Activated CD8-positive, alpha-beta T cell treated with anti-CD3 and anti-CD28 coated beads for 36 hours (primary cell): ENCODE measurements around the gene IGBP1. TPM values are rescaled to one million over a fixed set of nuclear protein-coding genes. Genes with fewer than 3 reads are reported as not detected.

ENCODE experiments used
- ATAC-seq: fragments of 200-7000 bp; cut with Tn5 transposase; one replicate; pipeline ENCODE4 v1.10.0; 2021; ENCODE audit warnings: mild to moderate bottlenecking, moderate library complexity
- CTCF ChIA-PET: fragments of 350-600 bp; sonication (Branson Sonifier 250); formaldehyde crosslinking; loops from one replicate; lab custom pipeline; 2021; ENCODE audit warnings: antibody characterized with exemption; lab: Charles Lee
- POLR2A ChIA-PET: fragments of 350-600 bp; sonication (Branson Sonifier 250); formaldehyde crosslinking; loops from one replicate; lab custom pipeline; 2021; ENCODE audit warnings: antibody characterized with exemption; lab: Charles Lee
- DNase-seq: peaks from one replicate; pipeline ENCODE4 v3.0.0-alpha.2; 2020
- H3K27ac Mint-ChIP-seq: one replicate; pipeline ENCODE4 v1.8.0; 2021; ENCODE audit warnings: mild to moderate bottlenecking, mixed read lengths
- H3K27me3 Mint-ChIP-seq: one replicate; pipeline ENCODE4 v1.8.0; 2021; ENCODE audit warnings: mixed read lengths
- H3K36me3 Mint-ChIP-seq: one replicate; pipeline ENCODE4 v1.8.0; 2021; ENCODE audit warnings: low read depth, mixed read lengths
- H3K4me1 Mint-ChIP-seq: one replicate; pipeline ENCODE4 v1.8.0; 2021; ENCODE audit warnings: low read depth, mixed read lengths
- H3K4me3 Mint-ChIP-seq: one replicate; pipeline ENCODE4 v1.8.0; 2021; ENCODE audit warnings: mild to moderate bottlenecking, moderate library complexity, mixed read lengths
- H3K9me3 Mint-ChIP-seq: one replicate; pipeline ENCODE4 v1.8.0; 2021; ENCODE audit warnings: mixed read lengths
- intact Hi-C: fragments of 100-400 bp; cut with micrococcal nuclease; formaldehyde crosslinking; loops from one replicate; pipeline ENCODE4 v1.10.0; 2022
- total RNA-seq, 2 experiments: library from RNA; stranded (reverse); gene quantifications; one replicate each; pipeline ENCODE4 v1.2.3, GENCODE V29; 2021
- TF ChIP-seq, protein P1 (sequence below): fragments of 200-600 bp; IDR thresholded peaks from one replicate; pipeline ENCODE4 v1.8.0; 2022; ENCODE audit warnings: antibody characterized with exemption, mild to moderate bottlenecking

Gene IGBP1
- total RNA-seq, 2 experiments from 2014 or later = 43.5 to 45.1 TPM

DNA sequence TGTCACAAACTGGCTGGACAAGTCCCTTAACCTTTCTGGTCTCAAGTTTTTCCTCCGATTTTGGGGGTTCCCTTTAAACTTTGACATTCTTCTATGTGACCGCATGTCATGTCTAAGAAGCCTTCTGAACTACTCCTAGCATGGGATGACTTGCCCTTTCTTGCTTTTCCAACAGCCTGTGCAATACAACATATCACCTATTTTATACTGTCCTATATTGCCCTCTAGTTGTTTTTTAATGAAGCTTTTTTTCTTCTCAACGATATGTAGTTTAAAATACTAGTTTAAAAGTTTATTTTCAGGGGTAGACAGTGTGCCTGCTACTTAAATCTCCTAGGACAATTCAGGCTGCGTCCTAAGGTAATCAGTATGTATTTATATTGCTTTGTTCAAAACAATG is 1.0 kb upstream of the IGBP1 start:
- Mint-ChIP-seq H3K9me3 (no peaks in the 10 kb centered on the region), H3K4me3 (peak overlapping the region; percentile 38), H3K4me1 (peaks cover 32% of the 10 kb centered on the region), H3K27ac (peak overlapping the region; percentile 49), H3K27me3 (no peaks in the 10 kb centered on the region), H3K36me3 (peaks cover 16% of the 10 kb centered on the region)
- ChIA-PET POLR2A (interaction anchor here (0.6 to 1.3 kb wide), 2 partner anchors 27 to 300 kb away, joined by 3 read pairs; no protein-coding TSS in a partner anchor), CTCF (interaction anchor here (0.7 to 2.9 kb wide), 6 partner anchors 35 to 639 kb away, joined by 3 to 8 read pairs (median 4); no protein-coding TSS in a partner anchor)
- TF ChIP-seq, protein P1, sequence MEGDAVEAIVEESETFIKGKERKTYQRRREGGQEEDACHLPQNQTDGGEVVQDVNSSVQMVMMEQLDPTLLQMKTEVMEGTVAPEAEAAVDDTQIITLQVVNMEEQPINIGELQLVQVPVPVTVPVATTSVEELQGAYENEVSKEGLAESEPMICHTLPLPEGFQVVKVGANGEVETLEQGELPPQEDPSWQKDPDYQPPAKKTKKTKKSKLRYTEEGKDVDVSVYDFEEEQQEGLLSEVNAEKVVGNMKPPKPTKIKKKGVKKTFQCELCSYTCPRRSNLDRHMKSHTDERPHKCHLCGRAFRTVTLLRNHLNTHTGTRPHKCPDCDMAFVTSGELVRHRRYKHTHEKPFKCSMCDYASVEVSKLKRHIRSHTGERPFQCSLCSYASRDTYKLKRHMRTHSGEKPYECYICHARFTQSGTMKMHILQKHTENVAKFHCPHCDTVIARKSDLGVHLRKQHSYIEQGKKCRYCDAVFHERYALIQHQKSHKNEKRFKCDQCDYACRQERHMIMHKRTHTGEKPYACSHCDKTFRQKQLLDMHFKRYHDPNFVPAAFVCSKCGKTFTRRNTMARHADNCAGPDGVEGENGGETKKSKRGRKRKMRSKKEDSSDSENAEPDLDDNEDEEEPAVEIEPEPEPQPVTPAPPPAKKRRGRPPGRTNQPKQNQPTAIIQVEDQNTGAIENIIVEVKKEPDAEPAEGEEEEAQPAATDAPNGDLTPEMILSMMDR = no peak
- intact Hi-C loops = loop anchor here (10.0 kb wide), 1 partner anchor 303 kb away; no protein-coding TSS in a partner anchor
- DNase-seq (no peak), ATAC-seq (no peak)

DNA sequence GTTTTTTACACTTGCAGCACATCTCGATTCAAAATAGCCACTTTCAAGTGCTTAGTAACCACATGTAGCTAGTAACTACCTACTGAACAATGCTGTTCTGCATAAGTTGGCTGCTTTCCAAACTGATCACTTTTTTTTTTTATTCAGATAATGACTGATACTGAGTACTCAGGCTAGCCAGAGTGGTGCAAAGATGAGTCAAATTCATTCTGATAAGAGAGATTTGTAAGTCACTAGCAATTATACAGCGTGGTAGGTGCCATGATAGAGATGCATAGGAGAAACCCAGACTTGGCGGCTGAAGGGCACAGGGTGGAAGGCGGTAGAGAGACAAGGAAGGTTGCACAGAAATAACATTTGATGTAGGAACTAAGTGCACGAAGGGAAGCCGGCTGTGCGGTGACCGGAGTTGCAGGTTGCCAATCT is 357 bp upstream of the IGBP1 start:
- Mint-ChIP-seq H3K27ac (peak overlapping the region; percentile 97), H3K4me1 (peaks cover 34% of the 10 kb centered on the region), H3K36me3 (peaks cover 19% of the 10 kb centered on the region), H3K4me3 (peak overlapping the region; percentile 96), H3K27me3 (no peaks in the 10 kb centered on the region), H3K9me3 (no peaks in the 10 kb centered on the region)
- ATAC-seq (peak; percentile 75), DNase-seq (no peak)
- CTCF ChIA-PET = interaction anchor here (0.7 to 2.9 kb wide), 10 partner anchors 35 to 640 kb away, joined by 3 to 8 read pairs (median 4); no protein-coding TSS in a partner anchor
- TF ChIP-seq, protein P1 = no peak
- POLR2A ChIA-PET = interaction anchor here (0.6 to 1.3 kb wide), 2 partner anchors 26 to 300 kb away, joined by 3 read pairs; no protein-coding TSS in a partner anchor
- intact Hi-C loops = loop anchor here (10.0 kb wide), 1 partner anchor 302 kb away; no protein-coding TSS in a partner anchor

DNA sequence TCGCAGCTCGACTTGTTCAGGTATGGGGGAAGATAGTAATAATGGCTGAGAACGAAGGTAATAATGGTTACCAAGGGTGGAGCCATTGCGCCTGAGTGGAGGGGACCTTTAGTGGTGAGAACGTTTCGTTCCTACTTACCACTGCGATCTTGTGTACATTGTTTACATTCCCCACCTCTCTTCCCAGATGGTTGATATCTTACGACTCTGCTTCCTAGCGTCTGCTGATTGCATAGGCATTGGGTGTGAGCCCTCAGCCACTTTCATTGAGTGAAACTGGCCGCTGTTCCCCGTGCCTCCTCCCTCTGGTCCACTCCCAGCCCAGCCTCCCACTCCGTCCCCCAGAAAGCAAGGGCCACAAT is 850 bp downstream of the IGBP1 start:
- Mint-ChIP-seq H3K4me3 (peak overlapping the region; percentile 96), H3K4me1 (peaks cover 32% of the 10 kb centered on the region), H3K27me3 (no peaks in the 10 kb centered on the region), H3K9me3 (no peaks in the 10 kb centered on the region), H3K36me3 (peaks cover 19% of the 10 kb centered on the region), H3K27ac (peak overlapping the region; percentile 97)
- ChIA-PET CTCF (interaction anchor here (0.8 to 2.9 kb wide), 4 partner anchors 40 to 299 kb away, joined by 3 to 8 read pairs (median 6); no protein-coding TSS in a partner anchor), POLR2A (interaction anchor here (1.0 to 1.5 kb wide), 2 partner anchors 151 to 156 kb away, joined by 3 to 4 read pairs; partner anchors contain the start of genes KIF4A and PDZD11)
- no peak for DNase-seq
- TF ChIP-seq, protein P1 = no peak
- no peak for ATAC-seq
- intact Hi-C loops = loop anchor here (10.0 kb wide), 1 partner anchor 301 kb away; no protein-coding TSS in a partner anchor

DNA sequence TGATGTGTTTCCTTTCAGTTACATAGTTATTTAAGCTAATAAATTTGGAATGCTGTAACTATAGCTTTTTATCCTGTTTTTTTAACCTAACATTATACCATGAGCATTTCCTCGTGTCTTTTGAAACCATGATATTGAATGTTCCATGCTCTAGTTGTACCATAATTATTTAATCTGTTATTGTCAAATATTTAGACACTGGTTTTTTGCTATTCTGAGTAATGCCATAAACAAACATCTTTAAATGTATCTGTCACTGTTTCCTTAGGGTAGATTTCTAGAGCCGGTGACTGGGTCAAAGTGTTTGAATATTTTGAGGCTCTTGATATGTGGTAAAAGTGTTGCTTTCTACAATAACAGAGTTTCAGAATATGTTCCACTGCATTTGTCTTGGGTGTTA is 5.4 kb downstream of the IGBP1 start:
- Mint-ChIP-seq H3K4me1 (peaks cover 26% of the 10 kb centered on the region), H3K27ac (no peak overlapping the region), H3K36me3 (peaks cover 41% of the 10 kb centered on the region), H3K9me3 (no peaks in the 10 kb centered on the region), H3K27me3 (no peaks in the 10 kb centered on the region), H3K4me3 (no peak overlapping the region)
- ChIA-PET CTCF (no interaction called here), POLR2A (no interaction called here)
- TF ChIP-seq, protein P1 = no peak
- no peak for ATAC-seq
- no peak for DNase-seq
- intact Hi-C loops = loop anchor here (10.0 kb wide), 1 partner anchor 296 kb away; no protein-coding TSS in a partner anchor

DNA sequence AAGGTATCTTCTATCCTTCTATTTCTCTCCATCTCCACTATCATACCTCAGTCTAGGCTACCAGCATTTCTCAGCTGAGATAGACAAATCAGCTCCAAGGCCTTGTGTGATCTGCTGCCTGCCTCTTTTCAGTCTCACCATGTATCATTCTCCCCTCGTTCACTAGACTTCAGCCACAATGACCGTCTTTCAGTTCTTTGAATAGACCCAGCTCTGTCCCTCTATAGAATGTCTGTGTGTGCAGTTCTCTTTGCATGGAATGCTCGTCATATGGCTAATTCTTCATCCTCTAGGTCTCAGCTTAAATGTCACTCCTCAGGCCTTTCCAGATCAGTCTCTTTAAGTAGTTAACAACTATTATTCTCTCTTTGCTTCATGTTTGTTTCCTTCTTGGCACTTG is 6.5 kb downstream of the IGBP1 start:
- ChIA-PET POLR2A (interaction anchor here (0.6 kb wide), 1 partner anchor 655 kb away, joined by 3 read pairs; no protein-coding TSS in a partner anchor), CTCF (no interaction called here)
- no peak overlapping the region for H3K4me3 Mint-ChIP-seq
- ATAC-seq = no peak
- H3K27ac Mint-ChIP-seq = peak overlapping the region; percentile 40
- intact Hi-C loops = loop anchor here (10.0 kb wide), 1 partner anchor 295 kb away; no protein-coding TSS in a partner anchor
- peaks cover 35% of the 10 kb centered on the region for H3K36me3 Mint-ChIP-seq
- DNase-seq = no peak
- TF ChIP-seq, protein P1 = no peak
- H3K4me1 Mint-ChIP-seq = peaks cover 26% of the 10 kb centered on the region
- H3K27me3 Mint-ChIP-seq = no peaks in the 10 kb centered on the region
- no peaks in the 10 kb centered on the region for H3K9me3 Mint-ChIP-seq
